Stimulated activated CD4-positive, alpha-beta T cell treated with anti-CD3 and anti-CD28 coated beads, Interleukin-2, amount 100 ng/mL, for 24 hours (primary cell): ENCODE results near the gene FSHR.

Experiments used
- DNase-seq, 2 donors: peaks; one replicate each; pipeline ENCODE4 v3.0.0-alpha.2; 2020

The FSHR gene

GRCh38 chr2:49110571-49110970 is 43.7 kb downstream of the FSHR start:
- no peak for DNase-seq

DNA sequence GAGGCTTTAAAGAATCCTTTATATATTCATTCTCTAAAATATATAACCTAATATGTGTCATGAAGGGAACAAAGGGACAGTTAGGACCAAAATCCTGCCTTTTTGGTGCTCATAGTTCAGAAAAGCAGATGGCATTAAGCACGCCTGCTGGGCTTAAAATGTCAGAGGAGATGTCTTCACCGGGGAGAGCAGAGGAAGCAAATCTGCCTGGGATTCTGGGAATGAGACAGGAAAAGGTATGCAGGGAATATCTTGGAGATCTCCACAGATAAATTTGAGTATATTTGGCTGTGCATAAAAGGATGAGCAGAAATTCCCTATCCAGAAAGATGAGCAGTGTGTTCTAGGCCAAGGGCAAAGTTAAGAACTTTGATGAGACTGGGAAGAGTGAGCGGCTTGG is 45.5 kb downstream of the FSHR start:
- DNase-seq, result no peak

DNA sequence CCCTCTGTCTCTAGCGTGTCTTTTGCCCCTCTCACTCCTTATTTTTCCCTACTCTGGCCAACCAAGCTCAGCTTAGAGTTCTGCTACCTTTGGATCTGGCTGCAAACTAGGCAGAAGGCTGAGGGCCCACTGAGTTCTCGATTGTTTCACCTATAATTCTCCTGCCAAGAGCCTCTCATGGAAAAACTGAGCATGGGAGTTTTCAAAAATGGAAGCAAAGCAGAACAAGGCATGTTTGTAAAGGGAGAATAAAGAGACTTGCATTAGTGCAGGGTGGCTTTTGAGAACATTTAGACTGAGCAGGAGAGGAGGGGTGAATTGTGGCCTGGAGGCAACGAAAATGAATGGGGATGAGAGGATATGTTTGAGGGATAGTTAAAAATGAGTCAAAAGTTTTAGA is 45.9 kb downstream of the FSHR start:
- no peak for DNase-seq

DNA sequence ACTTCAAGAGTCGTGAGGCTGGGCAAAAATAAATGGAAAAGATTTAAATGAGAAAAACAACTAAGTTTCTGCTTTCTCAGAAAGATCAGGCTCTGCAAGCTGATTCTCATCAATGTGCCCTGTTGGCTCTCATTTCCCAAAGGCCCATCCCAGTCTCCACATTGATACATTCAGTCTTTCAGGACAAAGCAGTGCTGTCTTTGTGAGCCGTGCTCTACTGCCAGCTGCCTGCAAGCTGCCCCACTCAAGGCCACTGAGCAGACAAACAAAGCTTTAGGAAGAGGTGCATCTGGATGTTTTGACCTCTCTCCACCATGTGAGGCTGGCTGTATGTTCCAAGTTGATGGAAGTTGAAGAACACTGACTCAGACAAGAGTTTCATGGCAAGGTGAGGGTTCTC is 48.8 kb downstream of the FSHR start:
- no peak for DNase-seq

DNA sequence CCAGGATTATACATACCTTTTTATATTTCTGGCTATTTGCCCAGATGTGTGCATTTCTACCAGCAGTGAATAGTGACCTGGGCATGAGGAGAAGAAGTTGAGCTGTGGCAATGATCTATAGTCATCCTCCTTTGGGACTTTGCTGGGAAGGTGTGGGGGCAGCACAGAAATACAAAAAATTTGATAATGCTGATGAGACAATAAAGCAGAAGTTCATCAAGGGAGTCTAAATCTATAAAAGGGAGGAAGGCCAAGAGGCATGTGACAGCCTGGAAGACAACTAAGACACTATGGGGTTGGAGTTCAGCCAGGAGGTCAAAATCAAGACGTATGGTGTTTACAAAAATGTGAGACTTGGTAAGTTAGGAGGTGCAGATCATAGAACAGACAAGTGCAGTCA is 52.2 kb downstream of the FSHR start:
- no peak for DNase-seq

DNA sequence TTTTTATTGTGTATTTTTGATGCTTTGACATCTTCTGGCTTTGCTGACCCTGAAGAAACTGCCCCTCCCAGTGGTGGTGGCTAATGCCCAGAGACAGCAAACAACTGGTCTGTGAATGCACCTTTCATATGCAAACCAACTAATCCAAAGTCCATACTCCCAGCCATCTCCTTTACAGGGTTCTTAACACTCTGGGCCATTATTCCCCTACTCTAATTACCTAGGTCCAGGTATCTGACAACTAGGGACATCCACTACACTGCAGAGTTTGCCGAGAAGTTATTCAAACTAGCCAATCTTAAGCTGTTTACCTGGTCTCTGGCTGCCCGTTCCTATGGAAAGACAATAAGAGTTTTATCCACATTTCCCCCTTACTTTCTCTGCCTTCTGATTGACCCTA is 73.6 kb downstream of the FSHR start:
- no peak for DNase-seq

DNA sequence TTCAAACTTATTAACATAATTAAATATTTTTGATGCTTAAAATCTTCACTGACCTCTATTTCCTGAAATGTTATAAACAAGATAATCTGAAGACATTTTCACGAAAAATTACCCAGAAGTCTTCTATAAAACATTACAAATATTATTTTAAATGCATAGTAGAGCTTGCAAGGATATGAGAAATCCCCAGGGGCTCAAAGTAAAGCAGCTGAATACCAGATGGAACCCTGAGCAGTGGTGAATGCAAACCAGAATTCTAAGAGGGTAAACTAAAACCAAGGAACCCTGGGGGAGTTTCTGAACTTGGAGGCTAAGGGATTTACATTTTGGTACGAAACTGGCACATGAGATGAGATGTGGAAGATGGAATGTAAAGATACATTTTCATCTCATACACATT is 83.6 kb downstream of the FSHR start:
- DNase-seq, result no peak

GRCh38 chr2:49069829-49070228 is 84.5 kb downstream of the FSHR start:
- DNase-seq, result no peak

DNA sequence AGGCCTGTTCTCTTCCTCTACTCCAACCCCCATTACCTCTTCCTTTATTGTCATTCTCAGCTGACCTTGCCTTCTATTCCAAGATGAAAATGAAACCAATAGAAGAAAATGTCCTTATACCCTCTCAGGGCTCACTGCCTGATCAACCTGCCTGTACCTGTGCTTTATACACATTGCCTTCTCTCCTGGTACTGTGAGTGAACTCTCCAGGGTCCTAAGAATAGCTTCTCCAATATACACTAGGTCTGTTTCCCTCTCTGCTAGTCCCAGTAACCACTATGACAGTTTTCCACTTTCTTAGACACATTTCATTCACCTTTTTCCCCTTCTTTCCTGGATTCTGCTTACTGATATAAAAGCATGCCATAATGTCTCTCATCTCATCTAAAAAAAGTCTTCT is 85.7 kb downstream of the FSHR start:
- DNase-seq, result no peak

DNA sequence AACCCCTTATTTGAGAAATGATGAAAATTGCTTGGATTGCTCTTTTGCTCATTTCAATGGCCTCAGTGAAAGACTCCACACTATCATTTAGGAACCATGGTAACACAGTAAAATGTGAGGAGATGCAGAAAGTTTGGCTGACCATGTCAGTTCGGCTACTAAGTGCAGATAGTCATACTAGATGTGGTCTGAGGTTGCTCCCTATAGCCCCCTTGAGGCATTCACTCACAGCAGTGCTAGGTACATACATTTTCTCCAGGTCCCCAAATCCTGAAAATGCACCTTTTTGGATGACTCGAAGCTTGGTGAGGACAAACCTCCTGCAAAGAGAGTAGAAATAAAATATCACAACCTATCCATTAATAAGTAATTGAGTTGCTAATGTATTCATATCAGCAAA is 86.3 kb downstream of the FSHR start:
- DNase-seq, result no peak

DNA sequence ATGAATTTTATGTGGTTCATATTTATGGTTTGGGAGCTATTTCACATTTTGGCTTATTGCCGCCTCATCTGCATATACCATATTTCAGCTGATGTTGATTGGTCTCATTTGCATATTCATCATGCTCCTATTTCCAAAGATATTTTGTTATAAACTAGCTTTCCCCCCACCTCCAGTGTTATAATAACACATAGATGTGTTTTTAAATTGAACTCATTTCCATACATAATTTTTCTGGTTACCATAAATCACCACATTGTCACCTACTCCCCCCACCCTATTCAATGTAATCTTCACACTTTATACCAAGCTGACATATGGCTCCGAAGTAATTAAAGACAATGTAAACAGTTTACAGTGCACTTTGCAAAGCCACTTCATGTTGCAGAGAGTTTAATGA is 101.2 kb downstream of the FSHR start:
- no peak for DNase-seq

- DNase-seq, result no peak
Measured at GRCh38 chr2:49050265-49050664, 104.0 kb downstream of the FSHR start.

- no peak for DNase-seq
Measured at GRCh38 chr2:49049161-49049560, 105.2 kb downstream of the FSHR start.

GRCh38 chr2:49045083-49045482 is 109.2 kb downstream of the FSHR start:
- DNase-seq, result no peak

DNA sequence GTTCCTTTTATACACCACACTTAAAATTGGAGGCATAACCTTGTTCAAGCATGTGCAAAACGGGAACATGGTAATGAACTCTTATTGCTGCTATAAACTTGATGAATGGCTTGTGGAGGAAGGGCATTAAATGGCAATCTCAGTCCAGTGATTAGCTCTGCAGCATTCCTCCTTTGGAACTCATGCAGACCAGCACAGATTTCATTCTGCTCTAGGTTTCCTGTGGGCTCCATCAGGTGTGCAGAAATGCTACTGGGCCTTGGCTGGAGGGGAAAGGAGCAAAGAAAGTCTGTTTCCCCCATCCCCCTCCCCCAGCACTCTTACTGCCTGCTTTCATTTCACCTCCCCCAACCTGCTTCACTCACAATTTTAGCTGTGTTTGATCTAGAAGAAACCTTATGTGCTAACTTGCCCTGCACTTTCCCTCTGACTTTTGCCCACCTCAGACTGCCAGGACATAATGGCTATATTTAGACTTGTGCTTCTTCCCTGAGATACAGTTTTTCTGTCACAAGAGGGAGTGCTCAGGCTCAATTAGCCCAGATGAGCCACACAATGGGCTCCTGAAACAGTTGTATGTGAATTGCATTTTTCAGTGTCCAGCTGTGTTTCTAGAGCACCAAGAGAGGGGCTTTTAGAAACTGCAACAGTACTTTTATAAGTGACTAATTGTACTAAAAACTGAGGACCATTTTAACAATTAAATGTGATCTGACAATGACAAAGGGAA is 109.8 kb downstream of the FSHR start:
- no peak for DNase-seq

GRCh38 chr2:49043405-49043982 is 110.8 kb downstream of the FSHR start:
- no peak for DNase-seq

DNA sequence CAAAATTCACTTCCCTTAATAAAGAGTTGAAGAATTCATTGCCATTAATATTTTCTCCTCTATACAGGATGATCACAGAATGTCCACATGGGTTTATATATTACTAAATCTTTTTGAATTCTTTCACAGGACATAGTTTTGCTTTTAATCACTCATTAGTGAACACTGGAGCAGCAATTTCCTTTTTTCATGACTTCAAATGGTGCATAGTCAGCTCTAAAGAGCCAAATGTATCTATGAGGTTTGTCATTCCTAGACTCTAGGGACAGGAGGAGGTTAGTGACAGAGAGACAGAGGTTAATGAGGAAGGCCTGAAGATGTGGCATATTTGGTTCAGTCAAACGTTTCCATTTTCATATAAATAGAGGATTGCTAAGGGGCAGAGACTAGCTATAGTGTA is 111.8 kb downstream of the FSHR start:
- no peak for DNase-seq

- DNase-seq, result no peak
Measured at GRCh38 chr2:49041061-49041460, 113.3 kb downstream of the FSHR start.

DNA sequence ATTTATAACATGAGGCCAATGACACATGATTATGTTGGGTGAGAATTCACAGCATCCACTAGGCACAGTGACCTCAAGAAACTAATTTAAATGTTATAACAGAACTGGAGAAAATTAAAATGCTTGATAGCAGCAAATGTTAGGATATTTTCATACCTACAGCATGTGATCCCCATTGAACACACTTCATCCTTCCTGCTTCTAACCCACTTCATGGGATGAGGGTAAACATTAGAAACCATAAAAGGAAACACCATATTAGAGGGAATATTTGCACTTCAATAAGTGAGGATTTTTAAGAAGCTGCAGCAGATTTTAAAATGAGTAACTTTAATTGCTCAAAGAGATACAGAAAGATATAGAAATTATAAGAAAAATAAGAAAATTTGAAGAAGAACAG is 117.1 kb downstream of the FSHR start:
- no peak for DNase-seq

GRCh38 chr2:49035481-49035880 is 118.8 kb downstream of the FSHR start:
- no peak for DNase-seq

DNA sequence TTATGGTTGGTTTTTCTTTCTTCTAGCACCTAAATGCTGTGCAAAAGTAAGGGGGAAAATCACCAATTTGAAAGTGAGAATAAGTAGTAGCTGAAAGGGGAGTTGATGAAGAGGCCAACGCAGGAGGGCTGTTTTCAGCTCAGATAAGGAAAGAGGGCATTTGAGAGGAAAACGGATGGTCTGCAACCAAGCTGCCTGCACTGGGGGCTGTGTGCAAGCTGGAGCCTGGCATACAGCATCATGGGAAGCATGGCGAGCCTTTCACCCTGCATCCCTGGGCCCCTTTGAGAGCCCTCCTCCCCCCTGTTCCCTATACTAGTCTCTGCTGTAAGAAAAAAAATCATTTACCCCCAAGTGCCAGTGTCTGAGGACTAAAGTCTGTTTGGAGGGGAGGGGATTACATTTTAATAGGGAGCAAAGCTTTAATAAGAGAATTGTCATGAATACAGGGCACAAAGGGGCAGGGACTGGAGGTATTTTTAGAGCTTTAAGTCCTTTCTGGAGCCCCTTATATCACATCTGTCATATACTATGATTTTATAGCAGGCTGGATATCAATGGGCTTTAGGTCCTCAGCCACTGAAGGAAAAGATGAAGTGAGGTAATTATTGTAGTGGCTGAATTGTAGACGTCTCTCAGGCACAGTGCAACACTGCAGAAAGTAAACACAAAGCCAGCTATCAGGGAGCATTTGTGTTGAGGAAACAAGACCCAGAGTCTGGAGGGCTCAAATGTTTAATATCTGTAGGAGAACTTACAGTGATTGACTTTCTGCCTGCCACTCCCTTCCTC is 120.7 kb downstream of the FSHR start:
- no peak for DNase-seq

GRCh38 chr2:49032936-49033335 is 121.4 kb downstream of the FSHR start:
- DNase-seq, result no peak

DNA sequence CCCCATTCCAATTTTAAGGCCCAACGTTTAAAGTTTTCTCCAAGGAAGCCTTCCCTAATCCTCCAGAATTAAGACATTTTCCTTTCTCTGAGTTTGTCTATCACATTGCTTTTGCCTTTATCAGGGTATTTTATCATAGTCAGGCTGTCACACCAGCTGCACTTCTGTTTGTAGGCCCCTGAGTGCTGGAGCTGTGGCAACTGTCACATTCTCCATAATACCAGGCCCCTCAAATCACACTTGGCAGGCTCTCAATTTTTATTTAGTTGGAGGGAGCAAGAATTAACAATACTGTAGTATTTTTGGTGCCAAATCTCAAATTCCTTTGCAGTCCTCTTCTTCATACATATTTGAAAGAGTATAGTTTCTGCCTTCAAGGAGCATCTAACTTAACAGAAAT is 122.2 kb downstream of the FSHR start:
- DNase-seq, result no peak

DNA sequence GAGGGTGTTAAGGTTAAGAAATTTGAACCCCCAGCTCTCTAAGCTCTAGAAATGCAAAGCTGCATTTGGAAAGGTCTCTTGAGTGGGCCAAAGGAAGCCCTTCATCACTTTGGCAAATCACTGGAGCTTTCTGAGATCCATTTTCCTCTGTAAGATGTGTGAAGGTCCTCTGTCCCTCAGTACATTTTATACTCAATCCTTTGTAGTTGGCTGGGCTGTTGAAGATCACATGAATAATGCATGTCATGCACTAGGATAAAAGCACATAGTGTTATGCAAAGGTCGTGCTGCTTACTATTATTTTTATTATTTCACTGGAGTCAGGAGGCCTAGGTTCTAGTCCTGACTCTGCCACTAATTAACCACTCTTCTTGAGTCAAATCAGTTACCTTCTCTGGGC is 124.9 kb downstream of the FSHR start:
- DNase-seq, result no peak
